ENCODE data around the gene DNMBP.
"Not testable (repeated sequence)": the region's sequence is repeated elsewhere in the genome, so short reads cannot be mapped to it uniquely, and the experiment has no call there.

The DNMBP gene

GRCh38 chr10:99958806-99959205, 50.9 kb downstream of the DNMBP start:
- Histone ChIP-seq H3K27me3 (replicated peaks; ENCODE audit: control insufficient read depth, insufficient read depth, low read length) (no peaks in the 10 kb centered on the region), H3K36me3 (ENCODE audit: control insufficient read depth, insufficient read depth, low read length) (peaks cover 24% of the 10 kb centered on the region), H3K4me3 (replicated peaks; ENCODE audit: low read depth, low read length) (no peak overlapping the region)
- no peak for DNase-seq (ENCODE audit: extremely low read depth, insufficient read length)
- no peak for TF ChIP-seq CTCF (IDR thresholded peaks at IDR 0.05; ENCODE audit: insufficient read depth, low read length, poor library complexity, severe bottlenecking)

- DNase-seq (ENCODE audit: extremely low read depth, insufficient read length) = no peak
- Histone ChIP-seq H3K27me3 (replicated peaks; ENCODE audit: control insufficient read depth, insufficient read depth, low read length) (no peaks in the 10 kb centered on the region), H3K4me3 (replicated peaks; ENCODE audit: low read depth, low read length) (no peak overlapping the region), H3K36me3 (ENCODE audit: control insufficient read depth, insufficient read depth, low read length) (peaks cover 24% of the 10 kb centered on the region)
- TF ChIP-seq CTCF (IDR thresholded peaks at IDR 0.05; ENCODE audit: insufficient read depth, low read length, poor library complexity, severe bottlenecking) = no peak
Measured at GRCh38 chr10:99958302-99958701, 51.4 kb downstream of the DNMBP start.

- peaks cover 37% of the 10 kb centered on the region for H3K36me3 ChIP-seq (ENCODE audit: control insufficient read depth, insufficient read depth, low read length)
Measured at GRCh38 chr10:99953510-99953909, 56.2 kb downstream of the DNMBP start.

GRCh38 chr10:99952799-99953198, 56.9 kb downstream of the DNMBP start:
- no peak for DNase-seq (ENCODE audit: extremely low read depth, insufficient read length)
- Histone ChIP-seq H3K27me3 (replicated peaks; ENCODE audit: control insufficient read depth, insufficient read depth, low read length) (no peaks in the 10 kb centered on the region), H3K36me3 (ENCODE audit: control insufficient read depth, insufficient read depth, low read length) (peaks cover 37% of the 10 kb centered on the region), H3K4me3 (replicated peaks; ENCODE audit: low read depth, low read length) (no peak overlapping the region)
- no peak for TF ChIP-seq CTCF (IDR thresholded peaks at IDR 0.05; ENCODE audit: insufficient read depth, low read length, poor library complexity, severe bottlenecking)

More at GRCh38 chr10:99953510-99953909, 56.2 kb downstream of the DNMBP start:
- H3K27me3 ChIP-seq (replicated peaks; ENCODE audit: control insufficient read depth, insufficient read depth, low read length); DNase-seq (ENCODE audit: extremely low read depth, insufficient read length); H3K4me3 ChIP-seq (replicated peaks; ENCODE audit: low read depth, low read length): not testable (repeated sequence)

GRCh38 chr10:99946051-99946450, 63.7 kb downstream of the DNMBP start:
- H3K27me3 ChIP-seq (replicated peaks; ENCODE audit: control insufficient read depth, insufficient read depth, low read length); H3K36me3 ChIP-seq (ENCODE audit: control insufficient read depth, insufficient read depth, low read length): not testable (repeated sequence)

GRCh38 chr10:99945263-99945662, 64.5 kb downstream of the DNMBP start:
- TF ChIP-seq CTCF (IDR thresholded peaks at IDR 0.05; ENCODE audit: insufficient read depth, low read length, poor library complexity, severe bottlenecking) = no peak
- no peak for DNase-seq (ENCODE audit: extremely low read depth, insufficient read length)
- peaks cover 7% of the 10 kb centered on the region for H3K36me3 ChIP-seq (ENCODE audit: control insufficient read depth, insufficient read depth, low read length)

More at GRCh38 chr10:99946051-99946450, 63.7 kb downstream of the DNMBP start:
- not testable (repeated sequence) for DNase-seq (ENCODE audit: extremely low read depth, insufficient read length); H3K4me3 ChIP-seq (replicated peaks; ENCODE audit: low read depth, low read length)

GRCh38 chr10:99944860-99945259, 64.9 kb downstream of the DNMBP start:
- no peak for TF ChIP-seq CTCF (IDR thresholded peaks at IDR 0.05; ENCODE audit: insufficient read depth, low read length, poor library complexity, severe bottlenecking)
- H3K27me3 ChIP-seq (replicated peaks; ENCODE audit: control insufficient read depth, insufficient read depth, low read length) = no peaks in the 10 kb centered on the region
- H3K4me3 ChIP-seq (replicated peaks; ENCODE audit: low read depth, low read length) = no peak overlapping the region
- peaks cover 8% of the 10 kb centered on the region for H3K36me3 ChIP-seq (ENCODE audit: control insufficient read depth, insufficient read depth, low read length)
- no peak for DNase-seq (ENCODE audit: extremely low read depth, insufficient read length)

More at GRCh38 chr10:99945263-99945662, 64.5 kb downstream of the DNMBP start:
- no peak overlapping the region for H3K4me3 ChIP-seq (replicated peaks; ENCODE audit: low read depth, low read length)
- H3K27me3 ChIP-seq (replicated peaks; ENCODE audit: control insufficient read depth, insufficient read depth, low read length) = no peaks in the 10 kb centered on the region
